Stimulated activated CD8-positive, alpha-beta memory T cell treated with anti-CD3 and anti-CD28 coated beads, Interleukin-2, amount 100 ng/mL, for 1 hour (primary cell): ENCODE measurements around the gene C8A.

ENCODE experiments used
- DNase-seq, 2 donors: peaks; one replicate each; pipeline ENCODE4 v3.0.0-alpha.2; 2020; ENCODE audit warnings: low read depth in 2 of 2

C8A gene

DNA sequence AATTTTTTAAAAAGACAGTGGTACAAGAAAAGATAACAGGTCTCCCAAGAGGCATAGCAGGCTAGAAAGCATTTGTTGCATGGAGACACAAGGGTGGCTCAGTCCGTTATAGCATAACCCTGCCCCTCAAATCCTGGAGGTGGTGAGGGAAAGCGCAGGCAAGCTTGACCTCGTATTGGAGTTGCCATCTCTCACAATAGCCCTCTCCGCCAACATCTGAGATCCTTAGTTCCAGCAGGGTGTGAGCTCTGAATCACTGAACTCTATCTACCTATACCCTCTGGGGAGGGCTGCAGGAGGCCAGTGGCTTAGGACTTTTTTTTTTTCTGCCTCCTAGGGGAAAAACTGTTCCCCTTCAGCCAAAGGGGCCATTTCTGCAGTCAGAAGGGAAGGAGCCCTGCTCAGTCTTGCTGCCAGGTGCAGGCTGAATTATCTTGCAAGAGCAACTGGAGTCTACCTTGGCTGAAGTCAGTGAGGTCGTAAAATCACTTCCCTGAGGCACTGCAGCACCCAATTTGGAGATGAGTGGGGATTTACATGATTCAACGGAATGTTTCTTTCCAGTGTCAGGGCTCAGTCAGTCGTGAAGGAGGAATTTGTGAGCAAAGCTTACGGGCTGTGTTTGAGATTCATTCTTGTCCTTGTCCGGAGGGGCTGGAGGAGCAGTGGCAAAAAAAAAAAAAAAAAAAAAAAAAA is 17.2 kb upstream of the C8A start:
- DNase-seq, result no peak

DNA sequence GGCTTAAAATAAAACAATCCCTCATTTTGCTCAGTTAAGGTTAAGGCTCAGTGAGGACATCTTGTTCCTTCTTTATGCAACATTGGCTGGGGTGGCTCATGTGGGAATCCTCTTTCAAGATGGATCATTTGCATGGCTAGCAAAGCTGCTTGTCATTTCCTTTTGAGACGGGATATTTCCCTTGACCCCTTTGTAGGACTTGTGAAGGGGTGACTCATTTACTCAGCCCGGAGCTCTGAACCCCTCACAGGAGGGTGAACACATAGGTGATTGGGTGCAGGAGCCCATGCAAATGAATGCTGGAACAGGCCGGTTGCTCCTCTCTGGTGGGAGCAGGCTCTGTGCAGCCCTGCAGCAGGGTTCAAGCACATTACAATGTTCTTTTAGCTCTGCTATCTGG is 15.8 kb upstream of the C8A start:
- DNase-seq, result no peak

DNA sequence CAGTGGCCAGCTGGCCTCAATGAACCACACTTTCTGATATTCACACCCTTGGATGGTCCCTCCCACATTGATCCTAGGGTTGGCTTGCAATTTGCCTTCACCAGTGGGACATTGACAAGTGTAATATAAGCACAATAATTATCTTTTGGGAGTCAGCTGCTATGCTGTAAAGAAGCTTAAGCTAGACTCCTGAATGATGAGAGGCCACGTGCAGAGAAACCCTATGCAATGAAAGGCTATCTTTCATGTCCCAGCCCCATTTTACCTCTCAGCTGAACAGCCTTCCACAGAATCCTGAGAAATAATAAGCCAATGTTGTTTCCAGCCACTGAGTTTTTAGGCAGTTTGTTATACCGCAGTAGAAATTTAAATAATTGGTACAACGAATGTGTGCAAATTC is 11.1 kb upstream of the C8A start:
- no peak for DNase-seq

DNA sequence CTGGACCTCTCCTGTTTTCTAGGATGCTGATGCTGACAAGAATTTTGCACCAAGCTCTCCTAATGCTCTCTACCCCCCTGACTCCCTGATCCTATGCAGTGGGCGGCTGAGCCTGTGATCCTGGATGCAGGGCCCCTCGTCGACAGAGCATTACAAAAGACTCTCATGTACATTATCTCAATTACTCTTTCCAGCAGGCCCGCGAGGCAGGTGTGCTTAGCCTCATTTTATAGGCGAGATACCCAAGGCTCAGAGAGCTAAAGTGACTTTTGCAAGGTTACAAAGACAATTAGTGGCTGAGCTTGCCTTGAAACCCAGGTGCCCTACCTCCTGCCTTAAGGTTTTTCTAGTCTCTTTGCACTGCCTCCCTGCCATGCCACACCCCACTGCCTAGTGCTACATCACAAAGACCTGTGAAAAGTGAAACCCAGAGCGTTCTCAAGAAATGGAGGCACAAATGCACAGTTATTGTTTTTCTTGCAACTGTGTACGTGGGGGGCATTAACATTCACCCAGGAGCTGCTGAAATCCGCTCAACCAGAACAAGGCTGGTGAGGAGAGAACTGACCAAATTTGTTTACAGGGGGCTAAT is 10.0 kb upstream of the C8A start:
- no peak for DNase-seq

DNA sequence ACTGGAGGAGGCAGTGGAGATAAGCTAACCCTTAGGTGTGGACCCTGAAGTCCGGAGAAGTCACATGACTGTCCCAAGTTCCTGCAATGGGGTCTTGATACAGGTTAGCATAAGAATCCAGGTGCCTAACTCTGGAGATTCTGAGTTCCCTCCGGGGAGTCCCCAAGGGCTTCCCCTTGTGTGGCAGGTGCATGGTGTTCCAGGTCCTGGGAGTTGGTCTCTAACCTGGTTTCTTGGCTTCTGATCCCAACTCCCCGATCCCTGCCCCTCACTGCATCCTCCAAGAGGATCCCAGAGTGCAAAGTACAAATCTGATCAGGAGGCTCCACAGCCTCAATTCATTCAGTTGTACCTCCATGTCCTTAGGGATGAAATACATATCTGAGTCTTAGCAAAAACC is 9.3 kb upstream of the C8A start:
- no peak for DNase-seq

DNA sequence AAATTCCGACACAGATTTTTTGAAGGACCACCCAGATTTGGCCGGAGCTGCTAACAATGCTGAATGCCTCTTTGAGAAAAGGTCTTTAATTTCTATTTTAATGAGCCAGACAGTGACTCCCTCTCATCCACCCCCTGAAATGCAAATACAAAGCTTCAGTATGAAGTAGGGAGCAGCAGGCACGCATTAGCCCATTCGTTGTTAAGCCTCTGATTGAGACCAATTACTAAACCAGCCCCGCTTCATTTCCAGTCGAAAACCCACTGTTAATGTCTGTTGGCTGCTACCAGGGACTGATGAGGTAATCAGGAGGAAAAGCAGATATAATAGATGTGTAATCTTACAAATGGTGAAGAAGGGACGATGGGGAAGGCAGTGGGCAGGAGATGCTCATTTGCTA is 4.8 kb upstream of the C8A start:
- DNase-seq, result no peak

DNA sequence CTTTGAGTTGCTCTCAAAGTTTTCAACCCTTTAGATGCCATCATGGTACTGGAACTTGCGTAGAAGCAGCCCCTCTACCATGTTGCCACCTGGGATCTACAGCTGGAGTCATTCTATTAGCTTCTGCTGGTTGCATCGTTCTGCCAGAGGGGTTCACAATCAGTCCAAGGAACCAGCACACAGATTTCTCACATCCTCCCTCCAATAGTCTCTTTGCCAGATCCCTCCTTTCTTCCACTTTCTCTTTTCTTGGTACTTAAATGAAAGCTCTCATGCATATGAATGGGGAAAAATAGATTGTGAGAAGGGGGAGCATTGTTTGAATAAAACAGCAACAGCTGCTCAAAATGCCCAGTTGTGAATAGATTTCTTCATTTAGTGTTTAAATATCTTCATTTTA is 4.2 kb upstream of the C8A start:
- no peak for DNase-seq

DNA sequence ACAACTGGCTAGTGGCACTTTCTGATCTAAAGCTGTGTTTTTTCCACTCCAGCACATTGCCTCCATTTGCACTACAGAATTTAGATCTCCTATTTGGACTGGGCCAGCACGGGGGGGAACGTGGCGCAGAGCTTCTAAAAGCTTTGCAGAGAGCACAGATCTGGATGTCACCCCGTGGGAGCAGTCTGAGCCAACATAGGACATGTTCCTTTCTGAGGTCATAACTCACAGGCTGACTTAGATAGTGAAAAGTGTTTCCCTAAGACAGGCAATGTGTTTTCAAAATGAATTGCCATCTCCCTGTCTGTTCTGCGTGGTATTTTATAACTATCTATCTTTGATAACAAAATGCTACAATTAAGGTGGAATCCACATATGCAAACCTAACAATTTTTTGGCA is 3.7 kb upstream of the C8A start:
- DNase-seq, result no peak

DNA sequence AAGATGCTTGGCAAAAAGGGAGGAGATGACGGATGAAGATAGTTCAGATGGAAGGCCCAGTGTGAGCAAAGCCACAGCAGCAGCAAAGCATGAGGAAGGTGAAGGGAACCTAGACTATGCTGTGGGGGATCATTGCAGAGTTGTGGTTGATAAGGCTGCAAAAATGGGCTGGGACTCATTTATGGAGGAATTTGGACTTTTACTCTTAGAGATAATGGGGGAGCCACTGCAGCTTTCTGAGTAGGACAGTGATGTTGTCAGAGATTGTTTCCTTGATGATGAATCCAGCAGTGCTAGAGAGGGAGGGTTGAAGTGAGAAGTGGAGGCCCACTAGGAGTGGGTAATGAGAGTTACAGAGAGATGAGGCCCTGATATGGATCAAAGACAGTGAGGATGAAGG is 2.1 kb upstream of the C8A start:
- DNase-seq, result no peak

DNA sequence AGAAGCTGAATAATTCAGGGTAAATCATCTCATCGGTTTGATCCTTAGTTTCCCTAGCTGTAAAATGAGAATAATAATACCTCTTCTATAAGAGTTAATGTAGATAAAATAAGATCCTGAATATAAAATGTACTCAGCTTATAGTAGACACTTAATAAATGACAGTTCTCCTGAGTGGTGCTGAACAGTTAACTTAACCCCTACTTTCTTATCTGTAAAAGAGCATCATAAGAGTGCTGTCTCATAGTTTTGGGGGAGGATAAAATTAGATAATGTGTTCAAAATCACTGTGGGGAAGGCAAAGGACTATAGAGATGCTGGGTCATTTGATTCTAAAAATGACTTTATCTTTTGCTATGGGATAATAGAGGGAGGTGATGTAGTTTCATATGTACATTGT is 593 bp downstream of the C8A start:
- DNase-seq, result no peak

DNA sequence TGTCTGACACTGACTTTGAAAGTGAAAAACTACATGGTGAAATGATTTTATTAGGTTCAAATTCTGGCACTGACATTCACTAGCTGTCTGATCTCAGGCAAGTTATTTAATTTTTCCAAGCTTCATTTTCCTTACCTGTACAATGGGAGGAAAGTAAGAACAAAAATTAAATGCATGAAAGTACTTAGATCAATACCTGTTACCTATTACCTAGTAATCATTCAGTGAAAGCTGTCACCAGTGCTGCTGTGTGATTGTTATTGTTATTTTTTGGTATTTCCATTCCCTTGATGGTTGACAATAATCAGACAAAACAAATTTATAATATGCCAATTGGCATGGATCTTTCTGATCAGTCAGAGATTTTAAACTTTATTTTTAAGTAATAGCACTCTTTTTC is 1.6 kb downstream of the C8A start:
- DNase-seq, result no peak

DNA sequence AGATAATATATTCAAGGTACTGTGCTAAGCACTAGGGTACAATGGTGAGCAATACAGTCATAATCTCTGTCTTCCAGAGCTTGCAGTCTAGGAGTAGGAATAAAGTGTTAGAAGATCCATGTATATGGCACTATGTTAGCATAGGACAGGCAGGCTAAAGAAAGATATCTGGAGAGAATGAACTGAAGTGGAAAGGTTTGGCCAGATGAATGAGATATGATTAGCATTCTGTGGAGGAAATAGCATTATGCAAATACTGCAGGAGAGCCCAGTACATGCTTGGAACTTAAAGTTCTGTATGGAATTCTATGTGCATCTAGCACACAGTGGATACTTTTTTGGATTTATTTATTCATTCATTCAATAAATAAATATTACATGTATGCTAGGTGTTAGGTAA is 4.7 kb downstream of the C8A start:
- DNase-seq, result no peak

DNA sequence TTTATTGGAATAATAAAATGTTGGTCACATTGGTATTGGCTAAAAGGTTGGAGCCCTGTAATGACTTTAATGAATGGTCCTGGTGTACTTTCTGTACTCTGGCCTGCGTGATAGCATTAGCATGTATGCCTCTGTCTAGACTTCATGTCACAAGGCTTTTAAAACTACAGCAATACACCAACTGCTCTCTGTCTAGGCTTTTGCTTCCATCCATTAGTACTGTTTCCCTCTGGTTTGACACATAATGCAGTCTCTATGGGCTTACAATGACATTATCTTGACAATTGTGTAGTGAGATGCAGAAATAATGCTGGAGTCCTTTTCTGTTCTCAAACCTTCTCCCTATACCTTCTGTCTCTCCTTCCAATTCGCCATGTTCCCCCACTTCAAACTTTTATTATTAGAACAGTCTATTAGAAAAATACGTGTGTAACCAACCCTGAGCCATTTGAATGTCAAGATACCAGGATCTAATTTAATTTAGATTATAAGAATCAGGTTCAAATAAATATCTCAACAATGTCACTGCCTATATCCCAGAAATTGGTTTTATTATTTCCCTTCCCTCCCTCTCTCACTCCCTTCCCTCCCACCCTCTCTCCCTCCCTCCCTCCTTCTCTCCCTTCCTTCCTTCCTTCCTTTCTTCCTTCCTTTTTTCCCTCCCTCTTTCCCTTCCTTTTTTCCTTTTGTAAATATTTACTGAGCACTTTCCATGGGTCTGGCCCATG is 8.8 kb downstream of the C8A start:
- DNase-seq, result no peak

DNA sequence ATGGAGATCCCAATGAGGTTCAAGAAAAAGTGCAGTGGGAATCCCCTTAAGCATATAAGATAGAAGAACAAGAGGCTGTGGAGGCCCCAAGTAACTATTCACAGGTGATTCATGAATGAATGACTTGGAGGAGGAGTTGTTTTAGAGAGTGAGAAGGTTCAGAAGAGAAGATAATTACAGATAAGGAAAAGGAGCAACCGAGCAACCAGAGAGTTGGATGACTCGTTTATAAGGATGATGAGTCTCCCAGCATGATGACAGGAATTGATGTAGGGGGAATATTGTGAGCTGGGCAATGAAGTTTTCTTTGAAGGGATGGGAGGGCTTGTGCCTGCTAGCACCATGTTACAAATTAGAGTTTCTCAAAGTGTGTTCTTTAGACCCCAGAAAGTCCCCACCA is 9.8 kb downstream of the C8A start:
- no peak for DNase-seq

DNA sequence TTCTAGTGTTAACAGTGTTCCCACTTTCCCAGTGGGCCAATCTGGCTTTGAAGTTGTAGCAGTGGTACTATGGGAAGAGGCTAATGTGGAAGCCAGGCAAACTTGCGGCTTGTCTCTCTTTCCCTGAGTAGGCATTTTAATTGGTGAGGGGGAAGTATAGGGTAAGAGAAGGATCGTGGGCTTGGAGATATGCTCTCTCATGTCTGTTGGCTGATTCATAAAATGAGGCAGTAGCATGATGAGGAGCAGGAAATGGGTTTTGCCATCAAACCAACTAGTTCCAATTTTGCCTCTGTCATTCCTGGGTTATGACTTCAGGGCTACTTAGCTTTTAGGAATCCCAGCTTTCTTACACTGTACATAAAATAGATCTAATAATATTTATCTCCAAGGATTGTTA is 12.1 kb downstream of the C8A start:
- DNase-seq, result no peak

DNA sequence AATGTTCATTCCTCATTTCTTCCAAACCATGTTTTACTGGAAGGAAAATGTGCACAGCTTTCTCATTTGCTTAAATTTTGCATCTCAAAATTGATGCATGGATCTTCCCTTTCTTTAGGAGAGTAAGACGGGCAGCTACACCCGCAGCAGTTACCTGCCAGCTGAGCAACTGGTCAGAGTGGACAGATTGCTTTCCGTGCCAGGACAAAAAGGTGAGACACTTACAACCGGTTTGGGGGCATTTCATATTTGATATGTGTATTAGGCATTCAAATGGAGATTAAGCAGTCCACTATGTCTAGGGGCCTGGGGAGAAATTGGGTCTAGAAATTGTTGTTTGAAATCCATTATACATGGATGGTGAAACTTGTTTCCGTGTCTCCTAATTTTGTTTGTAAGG is 12.9 kb downstream of the C8A start:
- no peak for DNase-seq

DNA sequence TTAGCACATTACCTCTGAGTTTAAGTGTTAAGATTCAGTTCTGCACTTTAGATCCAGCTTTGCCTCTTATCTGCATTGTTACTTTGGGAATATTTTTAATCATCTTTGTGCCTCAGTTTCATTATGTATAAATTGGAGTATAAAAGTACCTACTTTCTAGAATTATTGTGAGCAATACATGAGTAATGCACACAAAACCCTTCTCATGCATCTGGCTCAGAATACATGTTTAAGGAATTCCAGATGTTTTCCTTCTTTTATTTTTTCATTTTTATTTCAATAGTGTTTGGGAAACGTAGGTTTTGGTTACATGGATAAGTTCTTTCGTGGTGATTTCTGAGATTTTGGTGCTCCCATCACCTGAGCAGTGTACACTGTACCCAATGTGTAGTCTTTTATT is 14.2 kb downstream of the C8A start:
- no peak for DNase-seq

DNA sequence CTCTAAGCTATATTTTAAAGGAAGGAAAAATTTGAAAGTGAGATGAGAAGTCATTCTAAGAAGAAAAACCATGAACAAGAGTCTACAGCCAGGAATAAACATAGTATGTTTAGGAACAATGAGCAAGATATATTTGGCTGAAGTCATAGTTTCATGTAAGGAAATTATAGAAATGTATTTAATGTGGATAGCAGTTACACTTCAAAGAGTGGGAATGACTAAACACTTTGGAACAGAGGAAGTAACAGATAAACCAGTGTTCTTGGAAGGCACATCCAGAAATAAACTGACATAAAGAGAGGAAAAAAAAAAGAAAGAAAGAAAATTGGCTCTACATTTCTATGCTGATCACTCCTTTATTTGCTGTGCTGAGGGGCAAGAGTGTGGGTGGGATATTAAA is 18.0 kb downstream of the C8A start:
- DNase-seq, result no peak

DNA sequence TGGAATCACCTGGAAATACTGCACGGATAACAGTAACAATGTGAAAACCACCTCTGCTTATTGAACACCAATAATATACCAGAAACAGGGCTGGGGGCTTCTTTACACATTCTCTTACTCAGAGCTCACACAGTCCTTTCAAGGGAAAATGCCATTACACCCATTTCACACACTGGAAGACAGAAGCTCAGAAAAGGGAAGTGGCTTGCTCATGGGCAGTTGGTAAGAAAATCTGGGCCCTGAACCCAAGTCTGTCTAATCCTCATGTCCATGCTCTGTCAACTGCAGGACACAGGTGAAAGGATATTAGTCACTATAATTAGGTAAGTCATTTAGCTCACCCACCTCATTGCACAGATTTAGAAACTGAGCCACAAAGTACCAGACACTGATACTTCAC is 18.6 kb downstream of the C8A start:
- no peak for DNase-seq

DNA sequence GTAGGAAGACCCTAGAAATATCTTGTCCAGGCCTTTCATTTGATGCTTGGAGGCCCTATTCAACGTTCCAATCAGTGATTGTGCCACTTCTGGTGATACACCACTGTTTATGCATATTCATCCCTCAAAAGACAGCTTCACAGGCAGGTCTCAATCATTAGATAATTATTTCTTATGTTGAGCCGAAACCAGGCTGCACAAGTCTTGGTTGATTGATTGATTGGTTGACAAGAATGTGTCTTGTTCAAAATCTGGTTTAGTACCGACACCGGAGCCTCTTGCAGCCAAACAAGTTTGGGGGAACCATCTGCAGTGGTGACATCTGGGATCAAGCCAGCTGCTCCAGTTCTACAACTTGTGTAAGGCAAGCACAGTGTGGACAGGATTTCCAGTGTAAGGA is 20.1 kb downstream of the C8A start:
- DNase-seq, result no peak

DNA sequence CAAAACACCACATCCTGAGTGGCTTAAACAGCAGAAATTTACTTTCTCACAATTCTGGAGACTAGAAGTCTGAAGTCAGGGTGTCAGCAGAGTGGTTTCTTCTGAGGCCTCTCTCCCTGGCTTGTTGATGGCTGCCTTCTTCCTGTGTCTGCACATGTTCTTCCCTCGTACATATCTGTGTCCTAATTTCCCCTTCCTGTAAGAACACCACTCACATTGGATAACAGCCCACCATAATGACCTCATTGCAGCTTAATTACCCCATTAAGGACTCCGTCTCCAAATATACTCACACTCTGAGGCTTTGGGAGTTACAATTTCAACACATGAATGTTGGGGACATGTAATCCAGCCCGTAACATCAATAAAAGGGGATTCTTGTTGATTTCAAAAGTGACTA is 23.4 kb downstream of the C8A start:
- DNase-seq, result no peak

DNA sequence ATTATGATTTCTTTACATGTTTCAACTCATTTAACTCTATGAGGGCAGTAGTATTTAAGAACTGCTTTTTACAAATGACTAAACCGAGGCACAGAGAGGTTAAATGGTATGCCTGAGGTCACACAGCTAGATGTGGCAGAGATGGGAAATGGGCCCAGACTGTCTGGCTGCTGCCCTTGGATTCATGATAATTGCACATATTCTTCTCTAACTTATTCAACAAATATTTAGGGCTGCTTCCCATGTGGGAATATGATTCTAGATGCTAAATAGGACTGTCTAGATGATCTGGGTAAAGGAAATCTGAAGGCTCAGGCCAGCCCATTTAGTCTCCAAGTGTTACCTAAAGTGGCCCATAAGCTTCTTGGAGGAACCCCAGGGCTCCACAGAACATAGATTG is 26.2 kb downstream of the C8A start:
- DNase-seq, result no peak

DNA sequence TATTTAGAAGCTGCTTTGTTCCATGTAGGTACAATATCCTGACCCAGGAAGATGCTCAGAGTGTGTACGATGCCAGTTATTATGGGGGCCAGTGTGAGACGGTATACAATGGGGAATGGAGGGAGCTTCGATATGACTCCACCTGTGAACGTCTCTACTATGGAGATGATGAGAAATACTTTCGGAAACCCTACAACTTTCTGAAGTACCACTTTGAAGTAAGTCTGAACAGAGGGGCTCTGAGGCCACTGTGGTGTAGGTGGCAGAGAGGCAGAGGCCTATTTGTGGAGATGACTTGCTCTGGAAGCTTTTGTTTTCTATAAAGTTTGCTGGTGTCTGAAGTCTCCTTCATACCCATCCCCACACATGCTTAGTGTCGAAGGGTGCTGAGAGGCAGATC is 26.8 kb downstream of the C8A start:
- no peak for DNase-seq

DNA sequence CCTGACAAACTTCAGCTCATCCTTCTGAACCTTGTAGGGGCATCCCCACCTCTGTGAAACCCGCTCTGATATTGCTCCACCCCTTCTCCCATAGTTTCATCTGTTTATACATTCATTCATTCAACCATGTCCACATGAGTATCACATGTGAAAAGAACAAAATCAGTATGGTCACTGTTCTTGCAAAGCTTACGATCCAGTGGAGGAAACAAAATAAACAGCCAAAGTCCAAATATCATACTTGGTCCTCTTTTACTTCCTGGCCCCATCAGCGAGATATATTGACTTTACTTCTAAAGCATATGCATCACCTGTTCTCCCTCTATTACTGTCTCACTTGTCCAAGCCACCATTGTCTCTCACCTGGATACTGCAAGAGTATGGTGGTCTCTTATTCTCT is 35.6 kb downstream of the C8A start:
- DNase-seq, result no peak
